Measurements from ENCODE around the gene GPR85. TPM values are rescaled to one million over a fixed set of nuclear protein-coding genes. Genes with fewer than 3 reads are reported as not detected.

Gene GPR85
- total RNA-seq, 1 donor: 5.0 TPM

DNA sequence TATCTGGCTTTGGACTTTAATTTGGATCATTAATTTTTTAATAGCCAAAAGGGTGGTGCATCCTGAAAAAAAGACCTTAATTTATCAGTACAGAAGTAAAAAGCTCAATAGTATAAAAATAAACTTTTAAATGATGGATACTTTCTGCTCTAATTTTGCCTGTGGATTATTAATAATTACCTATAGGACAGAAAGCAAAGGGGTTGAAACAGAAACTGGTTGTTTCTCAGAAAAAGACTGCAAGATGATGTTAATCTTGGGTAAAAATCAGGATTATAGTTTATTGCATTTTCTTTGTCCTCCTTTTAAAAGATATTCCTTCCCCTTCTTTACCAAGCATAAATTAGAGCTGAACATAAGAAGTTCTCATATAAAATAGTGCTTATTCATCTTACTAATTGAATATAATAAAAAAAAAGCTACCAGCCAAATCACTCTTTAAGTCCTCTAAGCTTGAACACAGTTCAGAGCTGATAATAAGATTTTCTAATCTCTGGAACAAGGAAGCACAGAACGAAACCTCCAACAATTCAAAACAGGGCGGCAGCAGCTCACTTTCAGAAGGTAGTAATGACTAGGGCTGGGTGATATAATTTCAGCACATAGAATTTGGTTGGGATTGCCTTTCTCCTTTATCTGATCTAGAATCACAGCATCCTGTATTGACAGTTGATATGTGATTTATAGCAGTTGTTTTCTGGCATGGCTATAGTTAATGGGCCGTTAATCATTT lies 8.1 kb upstream of the GPR85 start:
- H3K4me3 ChIP-seq (ENCODE audit: low read depth, low read length): no peak overlapping the region
- DNase-seq (ENCODE audit: low read depth): no peak
- TF ChIP-seq, protein P1, sequence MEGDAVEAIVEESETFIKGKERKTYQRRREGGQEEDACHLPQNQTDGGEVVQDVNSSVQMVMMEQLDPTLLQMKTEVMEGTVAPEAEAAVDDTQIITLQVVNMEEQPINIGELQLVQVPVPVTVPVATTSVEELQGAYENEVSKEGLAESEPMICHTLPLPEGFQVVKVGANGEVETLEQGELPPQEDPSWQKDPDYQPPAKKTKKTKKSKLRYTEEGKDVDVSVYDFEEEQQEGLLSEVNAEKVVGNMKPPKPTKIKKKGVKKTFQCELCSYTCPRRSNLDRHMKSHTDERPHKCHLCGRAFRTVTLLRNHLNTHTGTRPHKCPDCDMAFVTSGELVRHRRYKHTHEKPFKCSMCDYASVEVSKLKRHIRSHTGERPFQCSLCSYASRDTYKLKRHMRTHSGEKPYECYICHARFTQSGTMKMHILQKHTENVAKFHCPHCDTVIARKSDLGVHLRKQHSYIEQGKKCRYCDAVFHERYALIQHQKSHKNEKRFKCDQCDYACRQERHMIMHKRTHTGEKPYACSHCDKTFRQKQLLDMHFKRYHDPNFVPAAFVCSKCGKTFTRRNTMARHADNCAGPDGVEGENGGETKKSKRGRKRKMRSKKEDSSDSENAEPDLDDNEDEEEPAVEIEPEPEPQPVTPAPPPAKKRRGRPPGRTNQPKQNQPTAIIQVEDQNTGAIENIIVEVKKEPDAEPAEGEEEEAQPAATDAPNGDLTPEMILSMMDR (IDR thresholded peaks at IDR 0.05; ENCODE audit: insufficient read depth, low read length): no peak

GRCh38 chr7:113093561-113093960 lies 6.9 kb upstream of the GPR85 start:
- no peak for DNase-seq (ENCODE audit: low read depth)
- H3K4me3 ChIP-seq (ENCODE audit: low read depth, low read length): no peak overlapping the region
- TF ChIP-seq, protein P1 (IDR thresholded peaks at IDR 0.05; ENCODE audit: insufficient read depth, low read length): no peak

- H3K4me3 ChIP-seq (ENCODE audit: low read depth, low read length): no peak overlapping the region
- TF ChIP-seq, protein P1 (IDR thresholded peaks at IDR 0.05; ENCODE audit: insufficient read depth, low read length): no peak
- peak; percentile 21 for DNase-seq (ENCODE audit: low read depth)
Observed at GRCh38 chr7:113092762-113093161, 6.1 kb upstream of the GPR85 start.

DNA sequence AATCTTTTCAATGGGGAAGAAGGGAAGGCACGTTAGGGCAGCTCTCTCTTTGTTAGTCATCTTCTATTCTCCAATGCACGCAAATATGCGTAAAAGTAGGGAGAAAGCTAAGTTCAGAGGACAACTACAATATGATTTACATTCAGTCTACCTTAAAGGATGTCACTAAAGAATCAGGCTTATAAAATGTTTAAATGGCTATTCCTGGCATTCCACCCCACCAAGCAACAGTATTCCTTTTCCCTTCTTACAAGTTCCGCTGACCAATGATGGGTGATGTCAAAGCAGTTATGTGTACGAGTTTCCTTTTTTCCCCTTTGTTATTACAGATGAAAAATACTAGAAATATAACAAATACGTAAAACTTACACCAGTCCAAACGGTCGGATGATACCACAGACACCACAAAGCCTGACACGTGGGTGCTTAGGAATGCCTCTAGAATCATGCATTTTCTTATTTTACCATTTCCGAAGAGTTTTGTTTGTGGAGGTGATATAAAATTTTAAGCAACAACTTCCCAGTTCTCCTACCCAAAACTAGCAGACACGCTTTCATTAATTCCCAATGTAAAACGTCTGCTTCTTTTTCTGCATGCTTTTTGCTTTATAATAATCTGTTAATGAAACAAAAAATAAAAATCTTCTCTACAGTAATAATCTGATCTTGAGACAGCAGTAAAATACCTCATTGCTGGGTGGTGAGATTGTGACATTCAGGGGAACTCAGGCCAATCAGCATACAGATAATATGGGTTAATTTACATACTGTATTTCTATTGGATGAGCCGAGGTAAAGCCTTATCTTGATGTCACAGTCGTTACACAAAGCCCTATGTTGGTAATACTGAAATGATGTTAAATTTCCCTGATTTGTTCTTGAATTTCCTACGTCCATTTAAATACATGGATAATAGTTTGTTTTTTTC lies 708 bp upstream of the GPR85 start:
- peak overlapping the region; percentile 79 for H3K4me3 ChIP-seq (ENCODE audit: low read depth, low read length)
- TF ChIP-seq, protein P1 (IDR thresholded peaks at IDR 0.05; ENCODE audit: insufficient read depth, low read length): no peak
- peak; percentile 95 for DNase-seq (ENCODE audit: low read depth)

DNA sequence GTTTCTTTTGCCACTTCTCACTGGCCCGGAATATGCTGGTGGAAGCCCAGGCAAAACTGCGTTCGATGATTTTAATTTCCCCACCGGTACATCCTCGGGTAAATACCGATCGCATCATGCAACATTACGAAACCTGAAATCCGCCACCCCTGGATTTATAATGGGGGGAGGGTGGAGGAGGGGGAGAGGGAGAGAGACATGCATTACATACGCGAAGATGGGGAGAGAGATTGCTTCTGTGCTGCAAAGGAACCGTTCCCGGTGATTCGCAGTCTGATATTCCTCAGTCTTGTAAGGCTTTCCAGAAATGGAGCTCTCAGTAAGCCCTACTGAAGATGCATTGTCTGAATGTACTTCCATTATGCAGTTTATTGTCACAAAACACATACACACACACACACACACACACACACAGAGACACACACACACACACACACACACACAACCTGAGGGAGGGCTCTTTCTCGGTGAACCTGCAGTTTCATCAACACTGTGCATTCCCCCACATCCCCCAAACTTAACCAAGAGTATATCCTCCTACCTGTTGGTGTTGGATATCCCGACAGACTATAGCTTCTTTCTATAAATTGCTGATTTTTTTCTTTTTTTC lies 741 bp downstream of the GPR85 start:
- peak; percentile 40 for DNase-seq (ENCODE audit: low read depth)
- TF ChIP-seq, protein P1 (IDR thresholded peaks at IDR 0.05; ENCODE audit: insufficient read depth, low read length): no peak
- peak overlapping the region; percentile 63 for H3K4me3 ChIP-seq (ENCODE audit: low read depth, low read length)

GRCh38 chr7:113084496-113085172 lies 2.0 kb downstream of the GPR85 start:
- TF ChIP-seq, protein P1 (IDR thresholded peaks at IDR 0.05; ENCODE audit: insufficient read depth, low read length): no peak
- no peak for DNase-seq (ENCODE audit: low read depth)
- no peak overlapping the region for H3K4me3 ChIP-seq (ENCODE audit: low read depth, low read length)
